Keratinocyte (primary cell): Measurements from ENCODE around the gene TAF4. TPM values are rescaled to one million over a fixed set of nuclear protein-coding genes. Genes with fewer than 3 reads are reported as not detected.

Experiments used
- DNase-seq: peaks from one replicate; pipeline ENCODE4 v3.0.0-alpha.2; 2011; ENCODE audit warnings: low read depth, missing footprints, low spot score
- FAIRE-seq: peaks from 2 replicates; lab custom pipeline; 2011; peaks lifted over from hg19 to GRCh38; lab: Jason Lieb, UNC
- H2AFZ ChIP-seq: 2 replicates; pipeline ENCODE4 v1.6.0; 2012; ENCODE audit warnings: low read length, control low read depth, inconsistent platforms; ENCODE audit not compliant: control insufficient read depth
- H3K27ac ChIP-seq: 2 replicates; pipeline ENCODE4 v1.5.1; 2011; ENCODE audit warnings: low read length; ENCODE audit not compliant: control insufficient read depth, insufficient read depth
- H3K27me3 ChIP-seq: 3 replicates; pipeline ENCODE4 v1.6.0; 2011; ENCODE audit warnings: low read length; ENCODE audit not compliant: control insufficient read depth, insufficient read depth; ENCODE audit errors: extremely low read depth
- H3K36me3 ChIP-seq, 2 experiments: 2 replicates in 1 of 2; 3 replicates in 1 of 2; pipeline ENCODE4 v1.5.1; 2011; ENCODE audit warnings: low read length in 2 of 2, mild to moderate bottlenecking in 1 of 2; ENCODE audit not compliant: control insufficient read depth in 2 of 2, insufficient read depth in 2 of 2; ENCODE audit errors: extremely low read depth in 1 of 2
- H3K4me1 ChIP-seq: 3 replicates; pipeline ENCODE4 v1.5.1; 2011; ENCODE audit warnings: low read length; ENCODE audit not compliant: control insufficient read depth, insufficient read depth; ENCODE audit errors: extremely low read depth
- H3K4me2 ChIP-seq: 3 replicates; pipeline ENCODE4 v1.6.0; 2011; ENCODE audit warnings: low read depth, low read length; ENCODE audit not compliant: control insufficient read depth, insufficient read depth; ENCODE audit errors: extremely low read depth
- H3K4me3 ChIP-seq, 3 experiments: fragments of 200-600 bp in 1 of 3; sonication (generic) in 1 of 3; 2 replicates in 2 of 3; 3 replicates in 1 of 3; pipeline ENCODE4 v1.5.1; 2011 to 2016; ENCODE audit warnings: low read length in 3 of 3, mild to moderate bottlenecking in 3 of 3, control low read depth in 2 of 3, inconsistent platforms in 1 of 3, low read depth in 1 of 3, mixed read lengths in 1 of 3, mixed run types in 1 of 3, moderate library complexity in 1 of 3; ENCODE audit not compliant: control insufficient read depth in 2 of 3, insufficient read depth in 2 of 3; ENCODE audit errors: extremely low read depth in 1 of 3
- H3K79me2 ChIP-seq: 2 replicates; pipeline ENCODE4 v1.6.0; 2012; ENCODE audit warnings: low read length; ENCODE audit not compliant: control insufficient read depth, insufficient read depth
- H3K9ac ChIP-seq: 3 replicates; pipeline ENCODE4 v1.6.0; 2011; ENCODE audit warnings: low read length; ENCODE audit not compliant: control insufficient read depth, insufficient read depth; ENCODE audit errors: extremely low read depth
- H3K9me1 ChIP-seq: 3 replicates; pipeline ENCODE4 v1.6.0; 2011; ENCODE audit warnings: low read length; ENCODE audit not compliant: control insufficient read depth, insufficient read depth; ENCODE audit errors: extremely low read depth
- H3K9me3 ChIP-seq: 2 replicates; pipeline ENCODE4 v1.5.1; 2012; ENCODE audit warnings: low read depth, low read length; ENCODE audit not compliant: control insufficient read depth
- H4K20me1 ChIP-seq: 3 replicates; pipeline ENCODE4 v1.6.0; 2011; ENCODE audit warnings: low read length; ENCODE audit not compliant: control insufficient read depth, insufficient read depth; ENCODE audit errors: extremely low read depth
- CTCF ChIP-seq, 3 experiments: IDR thresholded peaks in 1 of 3; conservative IDR thresholded peaks in 1 of 3; optimal IDR thresholded peaks in 1 of 3; 2 replicates in 2 of 3; 3 replicates in 1 of 3; pipeline versions ENCODE3 to v1.5.1; 2011; ENCODE audit warnings: low read length in 3 of 3, mild to moderate bottlenecking in 3 of 3, moderate library complexity in 2 of 3, control low read depth in 1 of 3, inconsistent platforms in 1 of 3; ENCODE audit not compliant: insufficient read depth in 2 of 3; ENCODE audit errors: extremely low read depth in 1 of 3
- EZH2 ChIP-seq: IDR thresholded peaks from one replicate; pipeline ENCODE4 v1.6.1; 2012; ENCODE audit warnings: inconsistent platforms, mild to moderate bottlenecking, low read length, moderate library complexity
- dilution Hi-C: fragments of 300-500 bp; cut with MboI; formaldehyde crosslinking; loops from one replicate; pipeline ENCODE4 v1.7.0; 2020; ENCODE audit warnings: low sequenced_read_pairs; ENCODE audit not compliant: extremely low pct_ligation_motif_present
- polyA plus RNA-seq, 5 experiments: library from polyadenylated mRNA; depleted of rRNA in 3 of 5; stranded (reverse) in 3 of 5; stranded (forward) in 1 of 5; unstranded in 1 of 5; fragments of >200 nt; gene quantifications; 1 replicate in 1 of 5; 2 replicates in 3 of 5; 3 replicates in 1 of 5; pipeline versions ENCODE4 v1.2.1 to v1.2.3, GENCODE V29; 2011 to 2012; ENCODE audit warnings: missing spikeins in 2 of 5, low read depth in 1 of 5, low replicate concordance in 1 of 5

TAF4 gene
- polyA plus RNA-seq, 1 donor (not counting 4 experiments of a cell fraction or from before 2014, with no cell fraction given), result 3.3 TPM

- Histone ChIP-seq H3K36me3 (no peaks in the 10 kb centered on the region), H3K9me3 (no peaks in the 10 kb centered on the region), H3K9ac (no peak overlapping the region), H2AFZ (no peak overlapping the region), H3K4me1 (no peaks in the 10 kb centered on the region), H3K27ac (no peak overlapping the region), H3K9me1 (no peaks in the 10 kb centered on the region), H3K79me2 (no peaks in the 10 kb centered on the region), H3K27me3 (no peaks in the 10 kb centered on the region), H3K4me3 (no peak overlapping the region), H4K20me1 (no peaks in the 10 kb centered on the region), H3K4me2 (no peak overlapping the region)
- dilution Hi-C loops, result no loop called here
- DNase-seq, result no peak
- no peak for FAIRE-seq
- no peak for TF ChIP-seq CTCF (optimal IDR thresholded peaks at IDR 0.05 in 1 of 3, IDR thresholded peaks at IDR 0.05 in 1 of 3, conservative IDR thresholded peaks at IDR 0.05 in 1 of 3; ENCODE audit: extremely low read depth in 1 of 3, insufficient read depth in 2 of 3, low read length in 3 of 3)
- no peak for TF ChIP-seq EZH2
These were observed 133.5 kb downstream of the TAF4 start for GRCh38 chr20:61932199-61932592.

DNA sequence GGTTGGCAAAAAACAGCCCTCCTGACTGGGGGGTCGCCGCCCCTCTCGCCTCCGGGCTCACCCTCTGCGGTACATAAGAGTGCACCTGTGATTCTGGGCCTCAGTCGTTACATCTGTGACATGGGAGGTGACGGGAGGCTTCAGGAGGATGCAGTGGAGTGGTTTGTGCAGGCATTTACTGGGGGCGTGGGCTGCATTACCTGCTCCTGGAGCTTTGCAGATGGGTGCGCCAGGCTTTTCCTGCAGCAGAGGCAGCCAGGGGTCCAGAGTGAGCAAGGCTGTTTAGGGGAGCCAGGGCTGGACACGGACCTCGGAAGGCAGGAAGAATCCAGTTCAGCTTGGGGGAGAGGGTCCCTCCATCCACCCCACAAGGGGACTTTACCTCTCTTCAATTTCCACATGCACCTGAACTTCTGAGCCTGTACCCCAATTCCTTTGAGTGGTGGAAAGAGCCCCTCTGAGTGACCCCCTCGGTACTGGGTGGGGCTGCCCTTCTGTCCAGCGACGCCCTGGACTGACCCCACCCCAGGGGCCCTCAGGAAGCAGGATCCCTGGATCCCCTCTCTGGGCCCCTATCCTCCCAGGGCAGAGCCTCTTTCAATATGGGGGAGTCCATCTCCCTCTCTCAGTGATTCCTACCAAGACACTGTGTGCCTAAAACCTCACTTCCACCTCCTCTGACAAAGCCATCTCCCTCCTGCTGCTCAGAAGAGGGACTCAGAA, 134.0 kb downstream of the TAF4 start:
- Histone ChIP-seq H3K9ac (no peak overlapping the region), H3K4me3 (no peak overlapping the region), H3K79me2 (no peaks in the 10 kb centered on the region), H3K36me3 (no peaks in the 10 kb centered on the region), H3K9me1 (no peaks in the 10 kb centered on the region), H3K27ac (no peak overlapping the region), H4K20me1 (no peaks in the 10 kb centered on the region), H3K4me1 (no peaks in the 10 kb centered on the region), H3K4me2 (no peak overlapping the region), H3K27me3 (no peaks in the 10 kb centered on the region), H3K9me3 (no peaks in the 10 kb centered on the region), H2AFZ (no peak overlapping the region)
- FAIRE-seq (no peak), DNase-seq (no peak)
- dilution Hi-C loops, result no loop called here
- TF ChIP-seq CTCF (optimal IDR thresholded peaks at IDR 0.05 in 1 of 3, IDR thresholded peaks at IDR 0.05 in 1 of 3, conservative IDR thresholded peaks at IDR 0.05 in 1 of 3; ENCODE audit: extremely low read depth in 1 of 3, insufficient read depth in 2 of 3, low read length in 3 of 3) (no peak), EZH2 (no peak)
